Natural killer cell (primary cell): Measurements from ENCODE around the gene CXXC5. TPM values are rescaled to one million over a fixed set of nuclear protein-coding genes. Genes with fewer than 3 reads are reported as not detected.
A peak's percentile ranks its signal among the peaks of the same experiment; 100 is the strongest.

Source experiments
- ATAC-seq, 3 donors: fragments of 150-1000 bp in 2 of 3; fragments of 200-7000 bp in 1 of 3; cut with Tn5 transposase; 1 replicate in 1 of 3; 2 replicates in 2 of 3; pipeline ENCODE4 v1.10.0; 2021; ENCODE audit warnings: mild to moderate bottlenecking in 2 of 3, moderate library complexity in 2 of 3
- DNase-seq, 2 donors: peaks; one replicate each; pipeline versions ENCODE4 v3.0.0 to v3.0.0-alpha.2; 2013 to 2021; ENCODE audit warnings: mixed read lengths in 1 of 2
- H3K27ac ChIP-seq: one replicate; pipeline ENCODE4 v1.5.1; 2013; ENCODE audit warnings: mild to moderate bottlenecking, low read length
- H3K27me3 ChIP-seq: one replicate; pipeline ENCODE4 v1.6.1; 2013; ENCODE audit warnings: low read length; ENCODE audit not compliant: control insufficient read depth, insufficient read depth
- H3K36me3 ChIP-seq: one replicate; pipeline ENCODE4 v1.6.1; 2013; ENCODE audit warnings: low read length; ENCODE audit not compliant: control insufficient read depth, insufficient read depth
- H3K4me1 ChIP-seq: one replicate; pipeline ENCODE4 v1.6.1; 2013; ENCODE audit warnings: low read length; ENCODE audit not compliant: control insufficient read depth, insufficient read depth
- H3K4me3 ChIP-seq: one replicate; pipeline ENCODE4 v1.5.1; 2013; ENCODE audit warnings: low read length
- H3K9me3 ChIP-seq: one replicate; pipeline ENCODE4 v1.6.1; 2013; ENCODE audit warnings: low read length; ENCODE audit not compliant: control insufficient read depth, insufficient read depth
- H3K27ac Mint-ChIP-seq, 2 donors: one replicate each; pipeline ENCODE4 v1.8.0; 2022; ENCODE audit warnings: mild to moderate bottlenecking in 2 of 2, mixed read lengths in 2 of 2, moderate library complexity in 1 of 2
- H3K27me3 Mint-ChIP-seq, 2 donors: one replicate each; pipeline ENCODE4 v1.8.0; 2022; ENCODE audit warnings: low read depth in 2 of 2, mixed read lengths in 2 of 2
- H3K36me3 Mint-ChIP-seq: one replicate; pipeline ENCODE4 v1.8.0; 2022; ENCODE audit warnings: mixed read lengths
- H3K4me1 Mint-ChIP-seq, 2 donors: one replicate each; pipeline ENCODE4 v1.8.0; 2022; ENCODE audit warnings: mixed read lengths in 2 of 2
- H3K4me3 Mint-ChIP-seq: one replicate; pipeline ENCODE4 v1.8.0; 2022; ENCODE audit warnings: mild to moderate bottlenecking, moderate library complexity, mixed read lengths
- H3K9me3 Mint-ChIP-seq, 2 donors: one replicate each; pipeline ENCODE4 v1.8.0; 2022; ENCODE audit warnings: mixed read lengths in 2 of 2
- CTCF ChIP-seq: fragments of 200-600 bp; IDR thresholded peaks from one replicate; pipeline ENCODE4 v1.8.0; 2022; ENCODE audit warnings: antibody characterized with exemption
- WGBS: methylation state at CpG from one replicate; pipeline ENCODE4 v1.1.7; 2013; ENCODE audit warnings: missing lambda C conversion rate; ENCODE audit not compliant: insufficient coverage; 5-methylcytosine and 5-hydroxymethylcytosine counted together
- intact Hi-C: fragments of 100-400 bp; cut with micrococcal nuclease; formaldehyde crosslinking; loops from one replicate; pipeline ENCODE4 v1.14.2; 2022
- total RNA-seq, 4 donors: library from RNA; stranded (reverse); fragments of 120-200 nt in 1 of 4; gene quantifications; one replicate each; pipeline versions ENCODE4 v1.2.3 to v1.2.4, GENCODE V29; 2013 to 2022

The CXXC5 gene
- total RNA-seq, 3 donors from 2014 or later (not counting 1 experiment from before 2014, with no cell fraction given): 75.6 to 124 (median 84.8) TPM

- Mint-ChIP-seq H3K4me1 (peaks cover 63 to 83% of the 10 kb centered on the region in 2 donors), H3K4me3 (peak overlapping the region; percentile 88), H3K9me3 (no peaks in the 10 kb centered on the region), H3K27me3 (no peaks in the 10 kb centered on the region), H3K27ac (peak overlapping the region; percentile 91 to 94), H3K36me3 (no peaks in the 10 kb centered on the region)
- no peak for DNase-seq
- intact Hi-C loops: no loop called here
- WGBS: 25% methylated on average over 14 of the region's 14 CpGs
- no peaks in the 10 kb centered on the region for H3K9me3 ChIP-seq
- H3K27me3 ChIP-seq: no peaks in the 10 kb centered on the region
- peak overlapping the region; percentile 73 for H3K4me3 ChIP-seq
- H3K36me3 ChIP-seq: no peaks in the 10 kb centered on the region
- no peak for ATAC-seq
- peak overlapping the region; percentile 85 for H3K27ac ChIP-seq
- H3K4me1 ChIP-seq: peaks cover 85% of the 10 kb centered on the region
- no peak for TF ChIP-seq CTCF
Measured at GRCh38 chr5:139651043-139651834, 3.1 kb downstream of the CXXC5 start.

- Mint-ChIP-seq H3K27me3 (no peaks in the 10 kb centered on the region), H3K4me1 (peaks cover 66 to 84% of the 10 kb centered on the region in 2 donors), H3K27ac (peak overlapping the region; percentile 91 to 94), H3K36me3 (no peaks in the 10 kb centered on the region), H3K4me3 (peak overlapping the region; percentile 88), H3K9me3 (no peaks in the 10 kb centered on the region)
- intact Hi-C loops: loop anchor here (1.0 to 2.0 kb wide), 4 partner anchors 9 to 59 kb away; no protein-coding TSS in a partner anchor
- Histone ChIP-seq H3K36me3 (no peaks in the 10 kb centered on the region), H3K27ac (peak overlapping the region; percentile 85), H3K27me3 (no peaks in the 10 kb centered on the region), H3K9me3 (no peaks in the 10 kb centered on the region), H3K4me3 (peak overlapping the region; percentile 73), H3K4me1 (peaks cover 85% of the 10 kb centered on the region)
- DNase-seq: peak; percentile 81 to 84
- no peak for TF ChIP-seq CTCF
- WGBS: 1% methylated on average over 9 of the region's 23 CpGs
- ATAC-seq: peak; percentile 50 to 66 (median 64)
Measured at GRCh38 chr5:139651853-139652787, 4.0 kb downstream of the CXXC5 start.

- H3K27ac ChIP-seq: peak overlapping the region; percentile 85
- H3K9me3 ChIP-seq: no peaks in the 10 kb centered on the region
- intact Hi-C loops: loop anchor here (1.0 to 2.0 kb wide), 4 partner anchors 8 to 58 kb away; no protein-coding TSS in a partner anchor
- H3K27me3 ChIP-seq: no peaks in the 10 kb centered on the region
- DNase-seq (peak in 1 of 2 donors; percentile 43), ATAC-seq (peak; percentile 49 to 66 (median 59))
- peak overlapping the region; percentile 88 for H3K4me3 Mint-ChIP-seq
- H3K4me3 ChIP-seq: peak overlapping the region; percentile 23
- H3K36me3 ChIP-seq: no peaks in the 10 kb centered on the region
- no peaks in the 10 kb centered on the region for H3K9me3 Mint-ChIP-seq
- H3K27ac Mint-ChIP-seq: peak overlapping the region; percentile 91 to 94
- no peaks in the 10 kb centered on the region for H3K36me3 Mint-ChIP-seq
- H3K4me1 Mint-ChIP-seq: peaks cover 72 to 84% of the 10 kb centered on the region in 2 donors
- peaks cover 85% of the 10 kb centered on the region for H3K4me1 ChIP-seq
- no peaks in the 10 kb centered on the region for H3K27me3 Mint-ChIP-seq
- 26% methylated on average over 3 of the region's 5 CpGs for WGBS
- no peak for TF ChIP-seq CTCF
Measured at GRCh38 chr5:139652788-139653241, 4.7 kb downstream of the CXXC5 start.
